ENCODE measurements around the gene CAMK1G. TPM values are rescaled to one million over a fixed set of nuclear protein-coding genes. Genes with fewer than 3 reads are reported as not detected.

CAMK1G gene
- total RNA-seq, 2 donors from 2014 or later, result 0.18 to 1.6 TPM

DNA sequence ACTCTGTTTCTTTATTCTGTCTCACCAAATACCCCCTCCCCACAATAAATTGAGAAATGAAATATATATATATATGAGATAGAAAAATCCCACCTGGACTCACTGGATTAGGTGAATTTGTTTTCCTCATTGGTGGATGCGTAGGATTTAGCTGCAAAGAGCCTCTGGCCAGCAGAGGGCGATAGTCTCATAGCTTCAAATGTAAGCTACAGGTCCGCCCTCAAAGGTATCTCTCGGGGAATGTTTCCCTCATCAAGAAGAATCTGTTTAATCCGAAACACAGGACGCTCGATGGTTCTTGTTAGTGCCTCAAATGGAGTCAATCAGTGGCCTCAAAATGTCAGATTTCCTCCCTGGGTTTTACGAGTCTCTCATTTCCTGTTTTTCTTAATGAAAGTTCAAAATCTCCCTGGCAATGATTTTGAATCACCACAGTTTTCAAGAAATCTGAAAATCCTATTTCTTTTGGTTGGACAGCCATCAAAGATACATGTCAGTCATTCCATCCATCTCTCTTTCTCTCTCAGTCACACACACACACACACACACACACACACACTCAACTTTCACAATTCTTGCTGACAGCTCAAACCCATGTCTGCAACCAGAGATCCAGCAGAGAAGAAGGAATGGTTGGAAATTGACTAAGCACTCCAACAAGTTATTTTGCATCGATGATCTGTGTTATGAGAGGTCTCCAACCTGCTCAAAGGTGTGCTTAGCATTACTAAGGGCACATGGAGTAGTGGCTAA is 13.9 kb upstream of the CAMK1G start:
- WGBS, result 13% methylated on average over 9 of the region's 9 CpGs
- Histone ChIP-seq H3K9me3 (no peaks in the 10 kb centered on the region), H3K27me3 (replicated peaks; ENCODE audit: insufficient read depth) (no peaks in the 10 kb centered on the region), H3K36me3 (no peaks in the 10 kb centered on the region), H3K4me1 (replicated peaks) (no peaks in the 10 kb centered on the region), H3K27ac (no peak overlapping the region), H3K4me3 (no peak overlapping the region)
- TF ChIP-seq POLR2A (IDR thresholded peaks at IDR 0.05) (no peak), POLR2AphosphoS5 (IDR thresholded peaks at IDR 0.05) (peak; percentile 7)
- TF ChIP-seq, protein P1, sequence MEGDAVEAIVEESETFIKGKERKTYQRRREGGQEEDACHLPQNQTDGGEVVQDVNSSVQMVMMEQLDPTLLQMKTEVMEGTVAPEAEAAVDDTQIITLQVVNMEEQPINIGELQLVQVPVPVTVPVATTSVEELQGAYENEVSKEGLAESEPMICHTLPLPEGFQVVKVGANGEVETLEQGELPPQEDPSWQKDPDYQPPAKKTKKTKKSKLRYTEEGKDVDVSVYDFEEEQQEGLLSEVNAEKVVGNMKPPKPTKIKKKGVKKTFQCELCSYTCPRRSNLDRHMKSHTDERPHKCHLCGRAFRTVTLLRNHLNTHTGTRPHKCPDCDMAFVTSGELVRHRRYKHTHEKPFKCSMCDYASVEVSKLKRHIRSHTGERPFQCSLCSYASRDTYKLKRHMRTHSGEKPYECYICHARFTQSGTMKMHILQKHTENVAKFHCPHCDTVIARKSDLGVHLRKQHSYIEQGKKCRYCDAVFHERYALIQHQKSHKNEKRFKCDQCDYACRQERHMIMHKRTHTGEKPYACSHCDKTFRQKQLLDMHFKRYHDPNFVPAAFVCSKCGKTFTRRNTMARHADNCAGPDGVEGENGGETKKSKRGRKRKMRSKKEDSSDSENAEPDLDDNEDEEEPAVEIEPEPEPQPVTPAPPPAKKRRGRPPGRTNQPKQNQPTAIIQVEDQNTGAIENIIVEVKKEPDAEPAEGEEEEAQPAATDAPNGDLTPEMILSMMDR (IDR thresholded peaks at IDR 0.05), result peak; percentile 39 to 76 (median 72)
- intact Hi-C loops (cut with DNase I), result no loop called here
- peak; percentile 79 for DNase-seq (ENCODE audit: low spot score)

DNA sequence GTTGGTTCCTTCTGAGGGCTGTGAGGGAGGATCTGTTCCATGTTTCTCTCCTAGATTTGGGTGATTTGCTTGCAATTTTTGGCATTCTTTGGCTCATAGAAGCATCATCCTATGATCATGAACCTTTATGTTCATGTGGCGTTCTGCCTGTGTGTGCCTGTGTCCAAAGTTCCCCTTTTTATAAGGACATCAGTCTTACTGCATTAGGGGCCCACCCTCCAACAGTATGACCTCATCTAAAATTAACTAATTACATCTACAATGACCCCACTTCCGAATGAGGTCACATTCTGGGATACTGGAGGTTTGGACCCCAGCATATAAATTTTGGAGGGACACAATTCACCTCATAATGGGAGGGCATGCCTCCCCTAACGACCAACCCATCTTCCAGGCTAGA is 12.8 kb upstream of the CAMK1G start:
- no peaks in the 10 kb centered on the region for H3K4me1 ChIP-seq (replicated peaks)
- WGBS, result 79% methylated on average over 3 of the region's 3 CpGs
- no peak overlapping the region for H3K4me3 ChIP-seq
- intact Hi-C loops (cut with DNase I), result no loop called here
- no peak for TF ChIP-seq POLR2A (IDR thresholded peaks at IDR 0.05)
- TF ChIP-seq, protein P1 (IDR thresholded peaks at IDR 0.05), result no peak
- no peak for TF ChIP-seq POLR2AphosphoS5 (IDR thresholded peaks at IDR 0.05)
- H3K36me3 ChIP-seq, result no peaks in the 10 kb centered on the region
- H3K9me3 ChIP-seq, result no peaks in the 10 kb centered on the region
- DNase-seq (ENCODE audit: low spot score), result no peak
- H3K27me3 ChIP-seq (replicated peaks; ENCODE audit: insufficient read depth), result no peaks in the 10 kb centered on the region
- no peak overlapping the region for H3K27ac ChIP-seq

DNA sequence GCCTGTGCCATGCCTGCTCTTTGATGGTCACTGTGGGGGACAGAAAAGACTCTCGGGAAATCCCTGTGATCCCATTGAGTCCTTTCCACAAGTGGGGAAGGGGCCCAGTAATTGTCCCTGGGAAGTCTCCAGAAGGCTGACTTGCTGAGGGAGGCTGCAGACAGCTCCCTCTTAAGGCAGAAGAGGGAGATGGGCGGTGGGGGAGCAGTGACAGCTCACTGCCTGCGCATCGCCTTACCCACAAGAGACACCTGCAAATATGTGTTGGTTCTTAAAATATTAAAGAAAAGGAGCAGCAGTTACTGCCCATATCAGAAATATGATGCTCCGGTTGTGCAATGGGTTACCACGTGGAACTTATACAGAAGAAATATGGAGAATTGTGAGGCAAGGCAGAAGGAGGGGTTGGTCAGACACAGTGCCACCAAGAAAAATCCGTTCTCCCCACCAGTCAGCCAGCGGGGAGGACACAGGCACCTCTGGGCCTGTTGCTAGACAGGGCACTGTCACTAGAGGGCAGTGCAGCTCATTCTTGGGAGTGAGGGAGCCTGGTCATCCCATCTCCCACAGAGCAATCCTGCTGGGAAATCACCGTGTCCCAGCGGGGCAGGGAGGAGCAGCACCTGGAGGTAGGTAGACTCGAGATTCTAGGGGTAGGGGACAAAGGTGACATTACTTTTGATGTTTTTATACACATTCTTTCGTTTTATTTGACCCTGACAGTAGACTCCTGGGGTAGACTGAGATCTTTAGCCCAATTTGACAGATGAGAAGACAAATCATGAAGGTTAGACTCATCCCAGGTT is 6.9 kb upstream of the CAMK1G start:
- Histone ChIP-seq H3K4me1 (replicated peaks) (no peaks in the 10 kb centered on the region), H3K27ac (no peak overlapping the region), H3K9me3 (no peaks in the 10 kb centered on the region), H3K27me3 (replicated peaks; ENCODE audit: insufficient read depth) (no peaks in the 10 kb centered on the region), H3K36me3 (no peaks in the 10 kb centered on the region), H3K4me3 (no peak overlapping the region)
- TF ChIP-seq, protein P1 (IDR thresholded peaks at IDR 0.05), result peak; percentile 64 to 90 (median 86)
- no peak for TF ChIP-seq POLR2AphosphoS5 (IDR thresholded peaks at IDR 0.05)
- DNase-seq (ENCODE audit: low spot score), result peak; percentile 63
- WGBS, result 22% methylated on average over 12 of the region's 12 CpGs
- intact Hi-C loops (cut with DNase I), result loop anchor here (2.0 to 5.0 kb wide), 3 partner anchors 51 to 171 kb away; no protein-coding TSS in a partner anchor

DNA sequence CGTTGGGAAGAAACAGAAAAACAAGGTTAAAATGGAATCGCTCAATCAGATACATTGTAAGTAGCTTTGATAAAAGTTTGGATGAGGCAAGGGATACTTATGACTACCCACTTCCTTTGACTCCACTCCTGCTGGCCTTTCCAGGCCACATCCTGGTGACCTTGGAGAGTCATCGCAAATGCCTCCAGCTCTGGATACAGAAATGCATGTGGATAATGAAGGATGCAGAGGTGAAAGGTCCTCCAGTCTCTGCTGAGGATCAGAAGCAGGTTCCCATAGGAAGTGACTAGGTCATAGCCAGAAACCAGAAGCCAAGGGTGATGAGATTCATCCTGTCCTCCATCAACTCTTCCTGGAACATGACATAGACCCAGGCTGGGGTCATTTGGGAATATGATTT is 6.2 kb upstream of the CAMK1G start:
- H3K27ac ChIP-seq, result no peak overlapping the region
- H3K4me3 ChIP-seq, result no peak overlapping the region
- intact Hi-C loops (cut with DNase I), result loop anchor here (2.0 to 5.0 kb wide), 3 partner anchors 50 to 170 kb away; no protein-coding TSS in a partner anchor
- no peaks in the 10 kb centered on the region for H3K9me3 ChIP-seq
- 95% methylated on average over 3 of the region's 3 CpGs for WGBS
- TF ChIP-seq, protein P1 (IDR thresholded peaks at IDR 0.05), result no peak
- TF ChIP-seq POLR2AphosphoS5 (IDR thresholded peaks at IDR 0.05), result no peak
- no peak for TF ChIP-seq POLR2A (IDR thresholded peaks at IDR 0.05)
- no peaks in the 10 kb centered on the region for H3K27me3 ChIP-seq (replicated peaks; ENCODE audit: insufficient read depth)
- DNase-seq (ENCODE audit: low spot score), result no peak
- H3K36me3 ChIP-seq, result no peaks in the 10 kb centered on the region
- no peaks in the 10 kb centered on the region for H3K4me1 ChIP-seq (replicated peaks)

Measured in prostate gland (tissue), 2 donors.